Activated CD4-positive, alpha-beta T cell treated with anti-CD3 and anti-CD28 coated beads, Interleukin-10, Interleukin-2, amounts not matched to agents 100 ng/mL and 50 ng/mL, durations not matched to agents 16 hours and 8 hours (primary cell): Measurements from ENCODE around the gene ROBO1.

ENCODE experiments used
- DNase-seq: peaks from one replicate; pipeline ENCODE4 v3.0.0-alpha.2; 2020

Gene ROBO1

DNA sequence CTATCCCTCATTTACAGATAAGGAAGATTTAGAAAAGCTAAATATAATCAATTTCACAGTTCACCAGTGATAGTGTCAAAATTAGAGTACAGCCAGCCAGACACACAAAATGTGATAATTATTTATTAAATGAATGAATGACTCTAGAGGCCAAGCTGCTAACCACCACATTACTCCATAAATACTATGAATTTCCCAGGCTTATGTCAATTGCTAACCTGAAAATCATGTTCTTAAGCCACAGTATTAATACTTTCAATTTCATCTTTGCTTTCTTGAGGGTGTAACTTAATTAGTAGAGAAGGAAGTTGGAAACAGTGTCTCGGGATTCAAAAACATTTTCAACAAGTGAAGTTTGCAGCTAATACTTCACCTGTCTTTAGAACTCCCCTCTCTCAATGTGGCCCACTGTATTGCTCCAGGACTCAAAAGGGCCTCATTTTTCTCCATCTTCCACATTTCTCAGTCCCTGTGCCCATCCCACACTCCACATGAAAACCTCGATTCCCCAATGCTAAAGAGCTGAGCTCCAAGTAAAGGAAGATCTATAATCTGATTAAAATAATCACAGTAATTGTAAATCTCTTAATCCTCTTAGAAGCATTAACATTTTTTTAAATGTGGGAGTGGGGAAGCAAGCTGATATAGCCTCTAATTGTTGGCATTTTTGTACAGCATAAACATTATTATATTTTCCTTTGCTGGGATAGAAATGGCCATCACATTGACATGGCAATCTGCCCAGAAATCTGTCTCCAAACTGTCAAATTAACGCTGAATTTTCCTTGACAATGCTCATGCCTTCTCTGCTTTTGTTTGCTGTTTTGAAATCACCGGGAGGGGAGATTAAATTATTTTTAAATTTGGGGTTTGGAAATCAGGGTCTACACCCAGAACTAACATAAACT, 765.1 kb downstream of the ROBO1 start:
- no peak for DNase-seq

DNA sequence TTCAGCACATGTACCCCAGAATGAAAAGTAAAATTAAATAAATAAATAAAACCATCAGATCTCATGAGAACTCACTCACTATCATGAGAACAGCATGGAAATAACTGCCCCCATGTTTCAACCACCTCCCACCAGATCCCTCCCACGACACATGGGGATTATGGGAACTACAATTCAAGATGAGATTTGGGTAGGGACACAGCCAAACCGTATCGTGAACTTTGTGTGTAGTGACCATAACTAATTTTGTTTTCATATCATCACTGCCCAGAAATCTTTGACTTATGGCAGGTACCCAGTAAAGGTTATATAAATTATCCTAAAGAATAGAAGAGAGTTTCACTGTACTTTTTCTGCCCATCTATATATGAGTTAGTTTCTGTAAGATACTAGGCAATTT, 766.5 kb downstream of the ROBO1 start:
- no peak for DNase-seq

DNA sequence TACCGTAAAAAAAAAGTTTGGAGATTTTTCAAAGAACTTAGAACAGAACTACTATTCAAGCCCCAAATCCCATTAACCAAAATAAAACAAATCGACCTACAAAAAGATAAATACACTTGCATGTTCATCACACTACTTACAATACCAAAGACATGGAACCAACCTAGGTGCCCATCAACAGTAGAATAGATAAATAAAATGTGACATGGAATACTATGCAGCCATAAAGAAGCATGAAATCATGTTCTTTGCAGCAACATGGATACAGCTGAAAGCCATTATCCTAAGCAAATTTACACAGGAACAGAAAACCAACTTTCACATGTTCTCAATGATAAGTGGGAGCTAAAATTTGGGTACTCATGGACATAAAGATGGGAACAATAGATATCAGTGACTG, 768.7 kb downstream of the ROBO1 start:
- DNase-seq, result no peak

DNA sequence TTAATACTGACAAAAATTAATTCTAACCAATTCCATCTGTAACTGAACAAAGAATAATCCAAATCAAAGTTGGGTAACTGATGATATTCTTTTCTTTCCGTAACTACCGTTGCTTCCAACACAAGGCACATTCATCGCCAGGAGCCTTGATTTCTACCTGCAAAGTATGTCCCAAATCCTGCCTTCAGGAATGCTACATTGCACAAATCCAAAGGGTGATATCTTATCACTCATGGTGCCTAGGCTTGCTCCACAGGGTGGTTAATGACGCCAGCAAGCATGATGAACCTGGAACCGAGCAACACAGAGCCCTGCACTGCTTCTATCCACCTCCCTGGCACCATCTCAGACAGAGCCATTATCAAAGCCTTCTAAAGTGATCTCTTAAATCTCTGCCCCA, 772.7 kb downstream of the ROBO1 start:
- DNase-seq, result no peak

DNA sequence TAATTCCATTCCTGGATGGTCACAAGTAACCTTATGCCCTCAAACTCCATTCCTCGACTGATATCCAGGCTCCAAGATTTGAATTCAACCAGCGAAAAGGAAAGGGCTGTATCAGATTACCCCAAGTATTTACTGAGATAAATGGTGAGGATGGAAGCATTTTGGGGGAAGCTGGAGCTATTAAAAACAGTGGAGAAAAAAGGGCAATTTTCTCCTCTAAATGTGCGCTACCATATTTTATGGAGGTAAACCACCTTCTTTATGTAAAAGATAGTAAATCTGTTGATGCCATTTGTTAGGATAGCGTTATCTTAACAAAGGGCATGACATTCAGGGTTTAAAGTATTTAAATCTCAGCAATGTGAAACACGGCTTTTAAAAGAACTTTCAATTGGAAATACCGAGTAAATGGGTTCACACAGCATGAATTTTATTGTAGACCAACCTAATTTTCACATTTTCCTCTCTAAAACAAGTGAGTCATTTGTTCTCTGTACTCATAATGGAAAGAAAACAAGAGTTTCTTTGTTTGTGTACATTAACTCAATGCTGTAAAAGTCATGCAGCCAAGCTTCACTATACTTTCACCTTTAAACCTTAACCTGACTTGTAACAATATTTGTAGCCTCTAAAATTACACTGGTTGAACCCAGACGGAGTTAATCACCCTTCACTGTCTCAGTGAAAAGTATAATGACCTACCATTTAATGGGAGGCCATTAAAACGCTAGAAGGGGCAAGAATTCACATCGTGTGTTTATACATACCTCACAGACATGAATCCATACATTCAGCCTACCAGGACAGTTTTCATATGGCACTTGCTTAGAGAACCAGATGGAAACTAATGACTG, 773.4 kb downstream of the ROBO1 start:
- no peak for DNase-seq

DNA sequence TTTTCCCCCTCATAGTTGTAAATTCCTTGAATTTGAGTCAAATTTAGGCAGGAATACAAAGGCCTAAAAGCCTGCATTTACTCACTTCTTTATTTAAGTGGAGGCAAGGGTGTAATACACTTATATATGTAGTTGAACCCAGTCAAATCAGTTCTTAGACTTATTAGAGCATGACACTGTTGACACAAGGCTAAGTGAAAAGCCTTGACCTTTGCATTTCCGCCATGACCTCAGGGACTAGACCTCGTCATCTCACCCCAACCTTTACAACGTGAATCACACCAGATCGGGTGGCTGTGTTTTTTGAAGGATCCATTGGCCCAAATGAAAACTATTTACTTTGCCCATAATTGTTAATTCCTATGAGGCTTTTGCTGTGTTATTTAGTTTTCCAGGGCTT, 774.4 kb downstream of the ROBO1 start:
- no peak for DNase-seq

DNA sequence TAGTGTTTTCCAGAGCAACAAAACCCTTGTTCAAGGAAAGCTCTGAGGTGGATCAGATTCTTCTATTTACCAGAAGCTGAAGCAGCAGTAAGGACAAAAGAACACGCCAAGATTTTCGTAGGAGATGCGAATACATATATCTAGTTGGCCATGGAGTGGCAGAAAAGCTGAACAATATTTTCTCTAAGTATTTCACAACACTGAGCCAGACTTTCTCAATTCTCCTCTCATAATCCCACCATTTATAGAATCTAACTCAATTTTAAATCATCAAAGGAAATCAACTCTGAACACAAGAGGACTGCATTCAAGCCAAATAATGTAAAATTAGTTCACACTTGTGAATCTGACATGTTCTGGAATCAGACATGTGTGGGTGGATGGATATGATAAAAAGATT, 775.0 kb downstream of the ROBO1 start:
- no peak for DNase-seq

DNA sequence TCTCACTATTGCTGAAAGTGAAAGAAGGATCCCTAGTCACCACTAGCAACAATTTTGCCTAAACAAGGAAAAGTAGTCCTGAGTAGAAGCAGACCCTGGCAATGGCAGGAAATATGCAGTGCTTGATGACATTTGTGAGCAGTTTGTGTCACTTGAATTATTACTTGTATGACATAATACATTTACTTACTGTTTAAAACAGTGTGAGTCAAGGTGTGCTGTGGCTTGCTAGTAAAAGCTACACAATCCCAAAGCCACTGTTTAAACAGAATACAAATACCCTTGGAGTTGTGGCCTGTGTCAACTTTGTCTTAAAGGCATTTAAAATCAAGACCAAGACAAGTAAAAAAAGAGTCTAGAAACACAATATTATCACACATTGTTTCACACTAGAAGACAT, 775.4 kb downstream of the ROBO1 start:
- DNase-seq, result no peak

DNA sequence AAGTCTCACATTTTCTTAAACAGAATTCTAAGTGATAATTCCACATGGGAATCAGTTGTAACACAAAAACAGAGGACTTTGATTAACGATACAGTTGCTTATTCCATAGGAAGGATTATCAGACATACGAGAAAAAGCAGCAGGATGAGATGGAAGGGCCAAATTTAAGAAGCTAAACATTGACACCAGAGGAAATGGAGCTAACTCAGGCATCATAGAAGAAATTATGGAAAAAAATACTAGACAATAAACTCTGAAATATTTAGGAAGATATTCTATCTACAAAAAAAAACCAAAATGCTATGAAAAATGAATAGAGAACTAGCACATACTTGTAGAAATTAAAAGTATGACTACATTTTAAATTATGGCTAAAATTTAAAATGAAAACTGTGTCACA, 776.1 kb downstream of the ROBO1 start:
- DNase-seq, result no peak

DNA sequence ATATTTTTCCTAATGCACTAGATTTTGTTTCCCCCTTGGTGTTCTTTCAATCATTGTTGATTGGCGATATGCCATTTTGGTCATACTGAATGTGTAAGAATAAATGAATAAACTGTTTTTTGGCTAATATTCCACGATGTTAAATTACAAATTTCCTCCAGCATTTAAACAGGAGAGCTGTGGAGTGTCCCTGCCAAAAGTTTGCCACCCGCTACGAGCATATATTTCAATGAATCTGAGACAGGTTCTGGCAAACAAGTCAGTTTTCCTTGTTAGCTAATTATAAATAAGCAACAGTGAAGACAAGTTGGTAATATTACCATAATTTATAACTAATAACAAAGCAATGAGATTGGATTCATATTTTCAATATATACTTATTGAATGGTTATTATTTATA, 777.6 kb downstream of the ROBO1 start:
- no peak for DNase-seq

DNA sequence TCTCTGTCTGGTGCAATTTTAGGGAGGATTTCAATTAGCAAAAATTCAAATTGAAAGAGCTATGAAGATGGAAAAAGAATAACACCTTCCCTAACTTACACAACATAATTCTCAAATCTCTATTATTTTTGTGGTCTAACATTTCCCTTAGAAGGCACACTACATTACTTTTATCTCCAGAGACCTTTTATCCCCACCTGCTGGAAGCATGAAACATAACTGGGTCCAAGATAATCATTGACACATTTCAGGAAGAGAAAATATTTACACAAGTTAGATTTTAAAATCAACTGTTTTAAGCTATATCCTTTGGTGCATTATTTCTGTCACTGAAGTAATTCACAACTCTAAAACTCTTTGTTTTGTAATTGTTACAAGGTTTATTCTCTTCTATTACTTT, 779.5 kb downstream of the ROBO1 start:
- DNase-seq, result no peak

DNA sequence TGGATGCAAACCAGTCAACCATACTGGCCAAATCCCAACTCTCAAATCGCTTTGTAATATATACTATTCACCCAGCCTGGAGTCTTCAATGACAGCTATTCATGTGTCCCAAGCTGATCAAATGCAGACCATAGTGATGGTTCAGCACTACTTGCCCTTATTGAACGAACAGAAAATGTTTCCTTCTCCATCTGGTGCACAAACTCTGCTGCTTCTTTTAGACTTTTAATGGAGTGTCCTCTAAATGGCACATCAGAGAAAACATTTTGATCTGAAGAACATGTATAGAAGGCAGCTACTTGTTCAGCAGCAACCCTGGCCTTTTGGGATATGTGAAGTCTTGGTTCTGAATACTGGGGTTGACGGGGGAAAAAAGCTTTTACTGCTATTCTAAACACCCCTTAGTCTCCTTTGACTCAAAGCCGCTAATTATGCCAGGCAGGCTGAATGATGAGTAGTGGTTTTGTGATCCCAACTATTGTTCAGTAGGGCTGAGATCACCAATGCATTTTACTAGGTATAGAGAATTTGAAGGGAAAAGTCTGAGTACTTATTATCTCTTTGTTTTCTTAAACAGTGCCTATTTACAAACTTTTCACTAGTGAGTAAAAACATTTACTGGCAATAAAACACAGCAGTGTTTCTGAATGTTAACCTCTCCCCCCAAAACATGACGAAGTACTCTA, 781.2 kb downstream of the ROBO1 start:
- no peak for DNase-seq

DNA sequence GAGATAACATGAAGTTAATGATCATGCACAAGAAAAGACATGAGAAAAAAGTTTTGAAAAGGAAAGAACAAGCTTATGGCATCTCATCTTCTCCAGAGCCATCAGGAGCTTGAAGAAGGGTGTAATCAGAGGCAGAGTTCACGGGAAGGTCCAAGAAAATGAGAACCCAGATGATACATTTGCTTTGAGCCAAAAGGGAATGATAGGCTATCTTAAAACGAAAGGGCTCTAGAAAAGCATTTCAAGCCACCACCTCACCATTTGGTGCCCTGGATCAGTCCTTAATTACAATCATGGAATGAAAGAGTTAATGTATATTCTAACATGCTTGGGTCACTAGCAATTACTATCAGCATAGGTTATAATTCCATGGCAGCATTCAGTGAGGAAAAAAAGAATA, 781.8 kb downstream of the ROBO1 start:
- DNase-seq, result no peak

DNA sequence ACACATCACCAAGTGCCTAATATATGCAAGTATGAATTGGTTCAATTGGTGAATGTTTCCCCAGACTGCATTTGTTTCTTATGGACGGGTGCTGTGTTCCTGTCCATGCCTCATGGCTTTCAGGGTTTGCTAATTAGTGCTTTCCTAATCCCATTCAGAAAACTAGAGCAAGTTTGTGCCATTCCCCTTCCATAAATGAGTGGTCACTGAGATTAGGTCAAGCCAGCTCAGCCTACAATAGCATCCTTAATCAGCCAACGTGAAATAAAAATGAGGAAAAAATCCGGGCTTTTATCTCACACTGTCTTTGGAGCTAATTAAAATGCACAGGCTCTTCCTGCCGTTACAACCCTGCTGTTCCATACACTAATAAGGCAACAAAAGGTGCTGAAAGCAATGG, 788.8 kb downstream of the ROBO1 start:
- DNase-seq, result no peak

DNA sequence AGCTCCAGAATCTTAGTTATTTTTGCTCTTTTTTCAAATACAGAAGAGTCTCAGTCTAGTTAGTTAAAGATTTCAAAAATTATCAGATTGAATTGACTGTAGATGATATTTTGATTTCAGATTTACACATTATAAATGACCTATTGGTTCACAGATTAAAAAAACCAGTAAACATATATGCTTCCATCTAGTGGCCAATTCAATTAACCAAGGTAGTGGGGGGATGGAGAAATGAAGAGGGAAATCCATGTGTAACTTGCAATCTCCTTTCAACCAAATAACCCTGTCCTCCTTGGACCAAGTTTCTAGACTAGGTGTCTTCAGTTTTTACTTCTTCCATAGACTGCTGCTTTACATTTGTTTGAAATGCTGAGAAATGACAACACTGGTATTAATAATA, 789.8 kb downstream of the ROBO1 start:
- DNase-seq, result no peak

DNA sequence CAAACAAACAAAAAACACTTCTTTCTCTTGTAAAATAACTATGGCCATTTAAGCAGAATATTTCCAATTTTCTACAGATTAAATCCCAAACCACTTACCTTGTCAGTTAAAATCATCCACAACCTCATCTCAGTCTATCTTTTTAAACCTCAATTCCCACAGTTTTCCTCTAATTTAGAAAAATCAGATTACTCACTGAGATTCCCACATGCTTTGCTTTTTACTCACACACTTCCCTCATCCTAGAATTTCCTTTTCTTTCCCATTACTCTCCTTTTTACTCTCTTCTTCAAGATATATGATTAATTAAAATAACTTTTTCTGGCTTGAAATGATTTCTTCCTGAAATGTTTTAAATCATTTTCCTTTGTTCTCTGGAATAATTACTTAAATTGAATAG, 790.7 kb downstream of the ROBO1 start:
- DNase-seq, result no peak

DNA sequence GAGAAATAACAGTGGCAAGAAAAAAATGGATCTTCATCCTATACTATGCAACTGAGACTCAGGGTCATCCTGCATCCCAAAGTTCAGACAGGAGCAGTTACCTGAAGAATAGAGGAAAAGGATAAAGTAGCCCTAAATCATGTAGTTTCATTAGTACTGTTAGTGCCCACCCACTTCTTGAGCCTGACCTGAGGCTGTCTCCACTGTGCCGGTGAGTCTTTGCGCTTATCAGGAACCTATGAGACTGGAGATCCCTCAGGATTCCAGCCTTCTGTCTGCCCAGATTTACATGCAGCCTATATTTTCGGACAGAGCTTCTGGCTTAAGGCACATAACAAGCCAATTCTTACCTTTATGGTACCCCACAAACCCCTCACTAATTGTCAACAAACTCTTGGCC, 791.6 kb downstream of the ROBO1 start:
- no peak for DNase-seq

DNA sequence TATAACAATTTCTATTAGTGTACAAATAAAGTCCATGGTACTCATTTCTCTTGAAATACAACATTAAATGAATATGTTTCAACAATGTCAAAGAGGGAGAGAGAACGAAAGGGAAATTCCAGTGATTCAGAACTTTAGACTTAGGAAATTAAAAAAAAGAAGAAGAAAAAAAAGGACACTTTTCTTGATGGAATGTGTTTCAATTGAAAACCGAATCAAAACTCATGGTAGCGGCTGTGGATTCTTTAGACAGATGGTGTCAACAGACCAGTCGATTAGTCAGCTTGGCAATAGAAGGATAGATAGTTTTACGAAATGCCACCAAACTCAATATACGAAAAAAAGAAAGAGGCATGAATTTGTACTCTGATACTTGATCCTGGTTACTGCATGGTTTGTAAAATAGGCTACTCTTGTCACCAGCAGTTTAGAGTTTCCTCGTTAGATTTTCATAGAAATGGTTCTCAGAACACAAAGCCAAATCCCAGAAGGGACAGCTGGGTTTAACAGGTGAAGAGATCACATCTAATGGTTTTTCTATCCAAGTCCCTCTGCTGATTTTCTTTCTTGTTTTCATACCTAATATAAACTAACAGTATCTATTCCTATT, 793.5 kb downstream of the ROBO1 start:
- no peak for DNase-seq

DNA sequence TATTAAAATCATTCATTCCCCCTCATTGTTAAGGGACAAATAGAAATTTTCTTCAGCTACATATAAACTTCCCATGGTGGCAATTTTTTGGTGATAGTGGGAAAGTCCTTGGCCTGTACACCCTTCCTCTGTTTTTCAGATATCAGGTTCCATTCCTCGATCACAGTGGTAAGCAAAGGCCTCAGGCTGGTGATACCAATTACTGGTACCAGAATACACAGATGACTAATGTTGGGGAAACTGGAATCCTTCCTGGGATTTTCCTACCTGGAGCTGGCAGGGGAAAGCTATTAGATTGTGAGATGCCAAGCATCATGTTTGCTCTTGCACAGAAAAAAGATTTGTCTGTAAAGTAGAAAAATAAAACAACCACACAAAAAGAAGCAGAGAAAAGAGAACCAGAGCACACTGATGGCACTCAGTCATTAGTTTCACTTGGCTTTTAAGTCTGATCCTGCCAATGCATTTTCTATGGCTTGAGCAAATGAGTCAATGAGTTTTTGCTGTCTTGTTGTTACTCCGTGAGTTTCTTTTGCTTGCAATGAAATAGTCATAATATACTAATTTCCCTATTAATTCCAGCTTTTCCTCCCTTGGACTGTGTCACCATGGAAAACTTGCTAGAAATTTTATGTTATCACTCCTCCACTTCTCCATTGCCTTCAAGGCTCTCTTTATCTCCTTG, 795.0 kb downstream of the ROBO1 start:
- no peak for DNase-seq

DNA sequence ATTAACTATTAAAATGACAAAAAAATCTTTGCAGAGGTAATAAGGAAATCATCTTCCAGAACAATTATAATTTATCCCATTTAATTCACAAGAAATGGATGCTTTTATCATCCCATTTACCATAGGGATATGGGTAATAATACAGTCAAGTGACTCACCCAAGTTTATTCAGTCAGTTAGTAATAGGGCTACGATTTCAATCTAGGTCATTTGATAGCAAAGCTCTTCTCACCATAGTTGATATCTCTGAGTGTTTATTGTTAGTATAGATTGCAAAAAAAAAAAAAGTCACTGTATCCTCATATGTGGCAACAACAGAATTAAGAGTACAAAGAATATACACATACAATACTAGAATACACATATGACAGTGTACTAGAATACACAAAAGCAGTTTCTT, 797.1 kb downstream of the ROBO1 start:
- DNase-seq, result no peak

DNA sequence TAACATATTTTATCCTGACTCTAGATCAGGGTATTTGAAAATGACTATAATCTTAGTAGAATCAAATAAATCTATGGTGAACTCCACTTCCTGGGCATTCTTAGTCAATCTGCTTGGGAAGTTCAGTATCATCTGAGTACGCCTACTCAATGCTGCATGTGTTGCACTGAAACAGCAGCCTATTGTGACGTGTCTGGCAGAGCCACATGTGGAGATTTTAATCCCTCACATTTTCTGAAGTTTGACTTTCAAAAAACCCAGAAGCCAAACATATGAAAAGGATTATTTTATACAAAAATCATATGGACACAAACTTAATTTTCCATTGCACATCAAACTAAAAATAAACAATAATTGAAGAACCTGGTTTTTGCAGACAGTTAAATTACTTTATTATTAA, 798.3 kb downstream of the ROBO1 start:
- DNase-seq, result no peak

DNA sequence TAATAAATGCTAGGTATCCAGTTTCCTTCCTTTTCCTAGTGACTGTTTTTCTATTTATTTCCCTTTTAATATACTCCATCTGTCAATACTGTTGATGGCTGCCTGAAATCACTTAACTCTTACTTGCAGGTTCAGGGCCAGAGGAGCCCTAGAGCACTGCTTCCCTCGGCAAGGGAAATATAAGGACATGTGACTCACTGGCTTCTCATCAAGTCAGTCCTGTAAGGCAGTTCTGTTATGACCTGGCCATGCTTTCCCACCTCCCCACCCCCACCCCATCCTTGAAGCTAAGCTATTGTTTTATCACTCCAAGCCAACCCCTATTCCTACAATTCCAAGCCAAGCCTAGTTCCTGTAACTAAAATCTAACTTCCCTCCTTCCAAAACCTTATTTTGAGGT, 800.7 kb downstream of the ROBO1 start:
- no peak for DNase-seq

DNA sequence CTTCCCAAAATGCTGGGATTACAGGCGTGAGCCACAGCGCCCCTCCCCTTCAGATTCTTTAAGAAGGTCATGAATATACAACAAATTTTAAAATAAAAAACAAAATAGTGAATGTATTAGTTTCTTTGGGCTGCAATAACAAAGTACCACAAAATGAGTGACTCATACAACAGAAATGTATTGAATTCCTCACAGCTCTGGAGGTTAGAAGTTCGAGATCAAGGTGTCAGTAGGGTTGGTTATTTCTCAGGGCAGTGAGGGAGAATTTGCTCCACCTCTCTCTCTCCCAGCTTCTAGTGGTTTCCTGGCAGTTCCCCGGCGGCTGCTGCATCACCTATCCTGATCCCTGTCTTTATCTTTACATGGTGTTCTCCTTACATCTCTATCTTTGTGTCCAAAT, 804.0 kb downstream of the ROBO1 start:
- DNase-seq, result no peak
